B cell (primary cell): ENCODE measurements around the gene TAX1BP1. TPM values are rescaled to one million over a fixed set of nuclear protein-coding genes. Genes with fewer than 3 reads are reported as not detected.

Source experiments
- ATAC-seq: fragments of 200-7000 bp; cut with Tn5 transposase; one replicate; pipeline ENCODE4 v1.10.0; 2021; ENCODE audit warnings: low read depth, mild to moderate bottlenecking, moderate number of reproducible peaks, moderate library complexity
- CTCF ChIA-PET: fragments of 350-600 bp; sonication (Branson Sonifier 250); formaldehyde crosslinking; loops from one replicate; lab custom pipeline; 2021; ENCODE audit warnings: antibody characterized with exemption, inconsistent platforms; lab: Charles Lee
- POLR2A ChIA-PET: fragments of 350-600 bp; sonication (Branson Sonifier 250); formaldehyde crosslinking; loops from one replicate; lab custom pipeline; 2021; ENCODE audit warnings: antibody characterized with exemption; lab: Charles Lee
- DNase-seq: peaks from one replicate; pipeline ENCODE4 v3.0.0; 2013
- H2AFZ ChIP-seq: 2 replicates; pipeline ENCODE4 v1.6.1; 2012; ENCODE audit warnings: mild to moderate bottlenecking, low read depth, low read length; ENCODE audit not compliant: insufficient read depth, poor library complexity, severe bottlenecking
- H3K27ac ChIP-seq, 2 donors: 1 replicate in 1 of 2; 2 replicates in 1 of 2; pipeline ENCODE4 v1.5.1; 2012 to 2013; ENCODE audit warnings: low read length in 2 of 2, mild to moderate bottlenecking in 2 of 2, moderate library complexity in 1 of 2
- H3K27me3 ChIP-seq, 4 experiments: fragments of 200-600 bp in 1 of 4; sonication (generic) in 1 of 4; replicated peaks in 1 of 4; 1 replicate in 2 of 4; 2 replicates in 2 of 4; pipeline versions ENCODE4 v1.6.1 to v1.7.0; 2013 to 2016; ENCODE audit warnings: low read length in 3 of 4, mild to moderate bottlenecking in 2 of 4, mixed read lengths in 1 of 4, moderate library complexity in 1 of 4; ENCODE audit not compliant: insufficient read depth in 4 of 4, control insufficient read depth in 3 of 4; ENCODE audit errors: control extremely low read depth in 1 of 4
- H3K36me3 ChIP-seq, 2 experiments: replicated peaks in 1 of 2; 1 replicate in 1 of 2; 2 replicates in 1 of 2; pipeline versions ENCODE4 v1.6.1 to v1.7.1; 2013; ENCODE audit warnings: low read length in 1 of 2; ENCODE audit not compliant: insufficient read depth in 2 of 2, control insufficient read depth in 1 of 2; ENCODE audit errors: control extremely low read depth in 1 of 2, extremely low read depth in 1 of 2
- H3K4me1 ChIP-seq, 2 donors: fragments of 200-600 bp in 1 of 2; sonication (generic) in 1 of 2; 1 replicate in 1 of 2; 2 replicates in 1 of 2; pipeline versions ENCODE4 v1.5.1 to v1.6.1; 2013 to 2017; ENCODE audit warnings: low read length in 2 of 2; ENCODE audit not compliant: control insufficient read depth in 2 of 2, insufficient read depth in 2 of 2
- H3K4me2 ChIP-seq: replicated peaks from 2 replicates; pipeline ENCODE3; 2012; ENCODE audit warnings: mild to moderate bottlenecking, low read depth, low read length; ENCODE audit not compliant: poor library complexity, severe bottlenecking
- H3K4me3 ChIP-seq, 5 experiments: fragments of 200-600 bp in 1 of 5; sonication (generic) in 1 of 5; 1 replicate in 3 of 5; 2 replicates in 2 of 5; pipeline versions ENCODE4 v1.5.1 to v1.7.0; 2011 to 2016; ENCODE audit warnings: low read length in 4 of 5, mild to moderate bottlenecking in 4 of 5, low read depth in 2 of 5, control low read depth in 1 of 5, moderate library complexity in 1 of 5; ENCODE audit not compliant: insufficient read depth in 1 of 5; ENCODE audit errors: control extremely low read depth in 1 of 5, extremely low read depth in 1 of 5
- H3K79me2 ChIP-seq: fragments of 200-600 bp; sonication (generic); one replicate; pipeline ENCODE4 v1.6.0; 2016; ENCODE audit warnings: low read length; ENCODE audit not compliant: control insufficient read depth, insufficient read depth
- H3K9ac ChIP-seq: fragments of 200-600 bp; sonication (generic); 2 replicates; pipeline ENCODE4 v1.6.1; 2017; ENCODE audit warnings: mild to moderate bottlenecking, low read length, moderate library complexity
- H3K9me3 ChIP-seq, 3 donors: one replicate each; pipeline versions ENCODE4 v1.6.1 to v1.7.1; 2013; ENCODE audit warnings: low read length in 2 of 3; ENCODE audit not compliant: control insufficient read depth in 2 of 3, insufficient read depth in 1 of 3; ENCODE audit errors: control extremely low read depth in 1 of 3
- H4K20me1 ChIP-seq: 2 replicates; pipeline ENCODE4 v1.6.0; 2012; ENCODE audit warnings: mild to moderate bottlenecking, low read length; ENCODE audit not compliant: insufficient read depth, control insufficient read depth, poor library complexity, severe bottlenecking
- H3K27ac Mint-ChIP-seq: one replicate; pipeline ENCODE4 v1.8.0; 2021; ENCODE audit warnings: mixed read lengths
- H3K27me3 Mint-ChIP-seq: one replicate; pipeline ENCODE4 v1.8.0; 2021; ENCODE audit warnings: mixed read lengths
- H3K4me1 Mint-ChIP-seq: one replicate; pipeline ENCODE4 v1.8.0; 2021; ENCODE audit warnings: mixed read lengths
- H3K4me3 Mint-ChIP-seq: one replicate; pipeline ENCODE4 v1.8.0; 2021; ENCODE audit warnings: mixed read lengths
- H3K9me3 Mint-ChIP-seq: one replicate; pipeline ENCODE4 v1.8.0; 2022; ENCODE audit warnings: mixed read lengths; ENCODE audit not compliant: insufficient read depth
- EZH2 ChIP-seq: IDR thresholded peaks from 2 replicates; pipeline ENCODE4 v1.6.1; 2012; ENCODE audit warnings: borderline replicate concordance, low read depth, mild to moderate bottlenecking, moderate library complexity, low read length; ENCODE audit not compliant: insufficient read depth, poor library complexity, severe bottlenecking
- WGBS: methylation state at CpG from one replicate; pipeline ENCODE4 v1.1.5; 2013; ENCODE audit warnings: missing lambda C conversion rate; ENCODE audit not compliant: insufficient coverage; 5-methylcytosine and 5-hydroxymethylcytosine counted together
- intact Hi-C: fragments of 100-400 bp; cut with micrococcal nuclease; formaldehyde crosslinking; loops from one replicate; pipeline ENCODE4 v1.10.0; 2022
- polyA plus RNA-seq: library from polyadenylated mRNA; depleted of rRNA; stranded (reverse); fragments of >200 nt; gene quantifications from 2 replicates; pipeline ENCODE4 v1.2.3, GENCODE V29; 2012
- total RNA-seq, 2 donors: library from RNA; stranded (reverse); fragments of 120-200 nt in 1 of 2; gene quantifications; 1 replicate in 1 of 2; 2 replicates in 1 of 2; pipeline versions ENCODE4 v1.2.3 to v1.2.4, GENCODE V29; 2013 to 2022
- TF ChIP-seq, protein P1 (sequence below): fragments of 200-600 bp; IDR thresholded peaks from one replicate; pipeline ENCODE4 v1.8.0; 2022; ENCODE audit warnings: antibody characterized with exemption, mild to moderate bottlenecking

Gene TAX1BP1
- total and polyA plus RNA-seq, 2 donors (not counting 1 experiment from before 2014, with no cell fraction given) = 43.1 to 104 TPM

DNA sequence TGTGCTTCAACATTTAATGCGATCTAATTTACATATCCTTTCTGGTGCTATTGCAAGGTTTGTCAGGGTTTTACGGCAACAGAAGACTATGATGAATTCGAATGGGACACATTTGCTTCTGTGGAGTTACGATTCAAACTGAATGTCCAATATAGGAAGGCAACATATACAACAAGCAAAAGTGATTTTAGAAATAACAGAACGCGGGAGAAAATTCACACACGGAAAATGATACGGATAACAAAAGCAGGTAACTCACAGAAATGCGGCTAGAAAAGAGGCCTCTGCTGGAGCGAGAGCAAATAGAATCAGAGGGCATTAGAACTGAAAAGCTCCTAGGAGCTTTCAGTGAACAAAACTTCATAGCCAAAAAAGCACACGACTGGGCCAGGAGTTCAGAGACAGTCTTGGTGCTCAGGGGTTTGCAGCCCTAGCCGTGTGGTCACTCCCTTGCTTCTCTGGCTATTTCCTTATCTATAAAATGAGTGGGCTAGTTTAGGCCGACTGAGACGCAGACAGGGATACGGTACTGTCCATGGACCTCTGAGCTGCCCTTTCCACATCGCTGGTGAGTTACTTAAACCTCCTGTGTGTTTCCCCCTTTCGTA lies 557 bp upstream of the TAX1BP1 start:
- H4K20me1 ChIP-seq = peaks cover 18% of the 10 kb centered on the region
- H3K27me3 ChIP-seq = no peaks in the 10 kb centered on the region
- peak overlapping the region; percentile 93 for H3K27ac ChIP-seq
- DNase-seq (no peak), ATAC-seq (peak; percentile 16)
- H3K9me3 ChIP-seq = no peaks in the 10 kb centered on the region
- Mint-ChIP-seq H3K27me3 (no peaks in the 10 kb centered on the region), H3K4me3 (peak overlapping the region; percentile 96), H3K4me1 (peaks cover 30% of the 10 kb centered on the region), H3K9me3 (no peaks in the 10 kb centered on the region), H3K27ac (peak overlapping the region; percentile 99)
- H3K9ac ChIP-seq = peak overlapping the region; percentile 95
- H2AFZ ChIP-seq = peak overlapping the region; percentile 94
- peak overlapping the region; percentile 94 to 100 (median 98) for H3K4me3 ChIP-seq
- ChIA-PET CTCF (interaction anchor here (0.5 to 1.4 kb wide), 5 partner anchors 27 to 543 kb away, joined by 3 to 4 read pairs (median 3); no protein-coding TSS in a partner anchor), POLR2A (interaction anchor here (0.8 to 2.6 kb wide), 2 partner anchors 40 to 77 kb away, joined by 3 to 15 read pairs; partner anchors contain the start of gene HIBADH)
- 6% methylated on average over 14 of the region's 17 CpGs for WGBS
- intact Hi-C loops = loop anchor here (1.0 kb wide), 1 partner anchor 41 kb away; no protein-coding TSS in a partner anchor
- H3K36me3 ChIP-seq = no peaks in the 10 kb centered on the region
- TF ChIP-seq, protein P1, sequence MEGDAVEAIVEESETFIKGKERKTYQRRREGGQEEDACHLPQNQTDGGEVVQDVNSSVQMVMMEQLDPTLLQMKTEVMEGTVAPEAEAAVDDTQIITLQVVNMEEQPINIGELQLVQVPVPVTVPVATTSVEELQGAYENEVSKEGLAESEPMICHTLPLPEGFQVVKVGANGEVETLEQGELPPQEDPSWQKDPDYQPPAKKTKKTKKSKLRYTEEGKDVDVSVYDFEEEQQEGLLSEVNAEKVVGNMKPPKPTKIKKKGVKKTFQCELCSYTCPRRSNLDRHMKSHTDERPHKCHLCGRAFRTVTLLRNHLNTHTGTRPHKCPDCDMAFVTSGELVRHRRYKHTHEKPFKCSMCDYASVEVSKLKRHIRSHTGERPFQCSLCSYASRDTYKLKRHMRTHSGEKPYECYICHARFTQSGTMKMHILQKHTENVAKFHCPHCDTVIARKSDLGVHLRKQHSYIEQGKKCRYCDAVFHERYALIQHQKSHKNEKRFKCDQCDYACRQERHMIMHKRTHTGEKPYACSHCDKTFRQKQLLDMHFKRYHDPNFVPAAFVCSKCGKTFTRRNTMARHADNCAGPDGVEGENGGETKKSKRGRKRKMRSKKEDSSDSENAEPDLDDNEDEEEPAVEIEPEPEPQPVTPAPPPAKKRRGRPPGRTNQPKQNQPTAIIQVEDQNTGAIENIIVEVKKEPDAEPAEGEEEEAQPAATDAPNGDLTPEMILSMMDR = no peak
- TF ChIP-seq EZH2 = no peak
- H3K4me2 ChIP-seq = peak overlapping the region; percentile 84
- peaks cover 13 to 14% of the 10 kb centered on the region in 2 donors for H3K4me1 ChIP-seq
- peaks cover 32% of the 10 kb centered on the region for H3K79me2 ChIP-seq
